DMS 273 treated with DMSO at 0.1 percent for 48 hours (cell line): ENCODE results near the gene STK35.

Experiments
- DNase-seq: peaks from one replicate; lab custom pipeline; 2025; lab: John Stamatoyannopoulos, UW

The STK35 gene

DNA sequence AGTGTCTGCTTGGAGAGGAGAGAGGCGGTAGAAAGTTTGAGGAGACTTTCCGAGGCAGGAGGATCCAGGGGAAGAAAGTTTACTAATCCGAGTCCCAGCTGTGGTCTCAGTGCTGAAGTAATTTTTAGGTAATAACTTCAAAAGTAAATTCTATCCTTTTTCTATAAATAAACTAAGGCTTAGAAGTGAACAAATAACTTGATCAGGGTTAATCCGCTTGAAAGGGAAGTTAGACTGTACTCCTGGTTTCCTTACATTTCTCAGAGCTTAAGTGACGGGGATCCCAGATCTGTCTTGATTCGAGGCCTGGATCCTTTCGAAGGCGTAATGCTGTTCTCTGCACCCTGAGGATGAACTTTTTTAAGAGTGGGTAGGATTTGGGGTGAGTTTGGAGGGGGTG, 2.6 kb downstream of the STK35 start:
- DNase-seq: no peak

DNA sequence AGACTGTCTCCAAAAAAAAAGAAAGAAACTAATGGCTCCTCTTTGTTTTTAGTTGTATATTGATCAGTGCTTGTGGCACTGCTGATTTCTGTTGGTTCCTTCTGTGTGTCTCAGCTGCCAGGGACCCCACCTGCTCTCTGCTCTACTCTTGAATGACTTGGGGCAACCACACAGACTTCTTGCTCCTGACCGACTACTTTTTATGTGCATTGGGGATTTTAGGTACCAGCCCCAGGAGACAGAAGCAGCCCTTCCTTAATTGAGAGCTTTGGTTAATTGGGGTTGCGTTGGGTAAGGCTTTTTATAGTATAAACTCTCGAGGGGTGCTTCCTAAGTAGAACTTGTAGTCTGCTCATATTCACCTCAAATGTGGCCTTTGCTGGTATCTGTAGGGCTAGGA, 6.9 kb downstream of the STK35 start:
- no peak for DNase-seq

DNA sequence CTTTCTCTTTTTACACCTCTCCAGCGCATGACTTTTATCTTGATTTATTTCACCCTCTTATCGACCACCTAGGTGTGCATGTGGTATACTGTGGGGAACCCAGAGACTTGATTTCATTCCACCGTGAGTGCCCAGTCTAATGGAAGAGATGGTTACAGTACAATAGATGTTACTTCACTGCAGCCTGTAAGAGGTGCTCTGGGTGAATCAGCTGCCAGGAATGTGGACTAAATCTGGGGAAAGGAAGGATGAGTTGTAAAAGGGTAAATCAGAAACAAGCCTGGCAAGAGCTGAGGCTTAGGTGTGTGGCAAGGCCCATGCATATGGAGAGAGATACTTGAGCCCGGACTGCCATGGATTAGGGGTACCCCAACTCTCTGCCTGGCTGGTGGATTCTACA, 7.4 kb downstream of the STK35 start:
- DNase-seq: no peak

DNA sequence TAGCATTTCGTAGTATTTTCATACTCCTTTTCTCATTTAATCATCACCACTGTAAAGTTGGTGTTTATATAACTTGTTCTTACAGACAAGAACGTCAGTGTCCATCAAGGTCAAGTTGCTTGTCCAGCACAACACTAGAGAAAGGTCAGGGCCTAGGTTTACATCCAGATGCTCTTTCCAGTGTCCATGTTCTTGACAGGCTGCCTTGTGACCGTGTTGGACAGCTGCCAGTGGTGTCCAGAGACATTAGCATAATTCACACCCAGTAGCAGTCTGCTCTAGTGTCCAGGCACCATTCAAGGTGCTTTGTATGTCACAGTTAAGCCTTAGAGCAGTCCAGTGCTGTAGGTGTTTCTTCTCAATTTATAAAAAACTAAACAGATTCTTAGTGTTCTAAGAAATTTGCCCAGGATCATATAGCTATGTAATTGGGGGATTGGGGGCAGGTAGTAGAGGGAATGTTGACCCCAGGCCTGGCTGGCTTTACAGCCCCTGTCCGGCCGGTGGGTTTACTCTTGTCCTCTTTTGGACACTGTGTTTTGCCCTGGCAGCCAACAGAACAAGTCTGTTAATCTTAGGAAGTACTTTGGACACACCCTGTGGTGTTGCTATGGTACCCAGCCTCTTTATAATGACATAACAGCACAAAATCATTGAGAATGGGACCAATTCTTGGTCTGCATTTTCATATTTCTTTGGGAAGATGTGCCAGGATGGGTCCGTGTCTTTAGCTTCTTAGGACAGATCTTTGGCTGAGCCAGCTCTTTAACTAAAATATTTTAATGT, 8.0 kb downstream of the STK35 start:
- DNase-seq: no peak

DNA sequence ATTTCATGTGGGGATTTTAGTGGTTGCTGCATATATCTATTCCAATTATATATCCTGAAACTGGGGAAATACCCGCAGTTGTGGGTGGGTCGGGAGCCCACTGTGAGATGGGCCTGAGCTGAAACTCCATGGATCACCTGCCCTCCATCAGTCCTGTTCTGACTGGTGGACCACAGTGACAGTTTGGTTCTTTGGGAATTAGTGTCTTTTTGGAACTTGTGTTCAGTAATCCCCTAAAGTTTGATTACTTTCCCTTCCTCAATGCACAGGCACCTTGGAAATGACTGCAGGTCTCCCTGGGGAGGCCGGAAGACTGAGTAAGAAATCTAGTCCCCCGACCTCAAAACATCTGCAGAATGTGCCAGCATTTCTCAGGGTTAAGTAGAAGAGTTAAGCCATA, 11.3 kb downstream of the STK35 start:
- no peak for DNase-seq

DNA sequence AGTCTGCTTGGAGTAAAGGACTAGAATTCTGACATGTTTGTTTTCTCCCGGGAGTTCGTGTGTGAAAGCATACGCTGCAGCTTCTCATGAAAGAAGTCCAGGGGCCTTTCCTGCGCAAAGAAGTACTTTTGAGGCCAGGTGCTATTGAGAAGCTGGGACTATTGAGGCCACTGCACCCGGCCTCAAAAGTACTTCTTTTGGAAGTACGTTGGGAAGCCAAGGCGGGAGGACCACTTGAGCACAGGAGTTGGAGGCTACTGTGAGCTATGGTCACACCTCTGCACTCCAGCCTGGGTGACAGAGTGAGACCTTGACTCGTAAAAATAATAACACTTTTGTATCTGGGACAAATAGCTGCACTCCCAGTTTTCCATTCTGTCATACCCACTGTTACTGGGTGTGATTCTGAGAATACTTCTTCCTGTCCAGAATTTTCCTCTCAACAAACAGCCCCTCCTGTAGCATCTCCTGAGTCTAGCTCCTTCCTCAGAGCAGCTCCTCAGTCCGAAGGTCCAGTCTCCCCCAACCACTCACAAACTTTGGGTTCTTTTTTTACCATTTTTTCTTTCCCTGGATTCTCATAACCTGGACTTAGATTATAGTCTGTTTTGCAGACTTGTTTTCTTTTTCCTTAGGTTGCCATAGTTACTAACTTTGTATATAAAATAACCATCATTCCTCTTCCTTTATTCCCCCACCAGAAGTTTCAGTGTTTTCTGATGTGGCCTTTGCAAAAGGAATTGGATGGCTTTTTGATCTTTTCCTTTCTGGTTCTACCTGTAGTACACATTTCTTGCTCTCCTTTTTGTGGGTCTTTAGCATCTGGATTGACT, 12.7 kb downstream of the STK35 start:
- no peak for DNase-seq

DNA sequence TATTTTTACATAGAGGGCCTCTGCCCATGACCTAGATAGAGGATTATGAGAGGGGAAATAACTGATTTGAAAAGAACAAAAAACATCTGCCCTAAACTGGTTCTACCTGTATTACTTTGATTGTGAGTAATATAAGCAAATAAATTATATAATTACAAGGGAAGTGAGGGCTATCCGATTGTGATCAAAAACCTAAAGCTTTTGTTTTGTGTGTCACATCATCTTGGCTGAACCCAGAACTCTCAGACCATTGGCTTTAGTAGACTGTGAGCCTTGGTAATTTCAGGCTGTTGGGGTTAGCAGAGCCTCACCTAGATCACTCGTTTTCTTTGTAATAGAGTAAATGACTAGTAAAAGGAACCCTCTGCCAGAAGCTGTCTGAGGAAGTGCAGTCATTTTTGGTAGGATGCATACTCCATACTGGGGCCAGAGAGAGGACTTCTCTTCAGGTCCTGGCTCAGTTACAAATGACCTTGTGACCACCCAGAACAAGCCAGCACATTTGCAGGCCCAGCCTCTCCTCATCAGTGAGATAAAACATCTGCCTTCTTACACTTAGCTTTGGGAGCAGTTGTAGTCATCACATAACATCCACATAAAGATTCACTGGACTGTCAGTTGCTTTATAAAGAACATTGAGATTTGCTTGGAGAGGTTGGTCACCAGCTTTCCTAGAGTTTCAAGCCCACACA, 13.5 kb downstream of the STK35 start:
- DNase-seq: no peak

DNA sequence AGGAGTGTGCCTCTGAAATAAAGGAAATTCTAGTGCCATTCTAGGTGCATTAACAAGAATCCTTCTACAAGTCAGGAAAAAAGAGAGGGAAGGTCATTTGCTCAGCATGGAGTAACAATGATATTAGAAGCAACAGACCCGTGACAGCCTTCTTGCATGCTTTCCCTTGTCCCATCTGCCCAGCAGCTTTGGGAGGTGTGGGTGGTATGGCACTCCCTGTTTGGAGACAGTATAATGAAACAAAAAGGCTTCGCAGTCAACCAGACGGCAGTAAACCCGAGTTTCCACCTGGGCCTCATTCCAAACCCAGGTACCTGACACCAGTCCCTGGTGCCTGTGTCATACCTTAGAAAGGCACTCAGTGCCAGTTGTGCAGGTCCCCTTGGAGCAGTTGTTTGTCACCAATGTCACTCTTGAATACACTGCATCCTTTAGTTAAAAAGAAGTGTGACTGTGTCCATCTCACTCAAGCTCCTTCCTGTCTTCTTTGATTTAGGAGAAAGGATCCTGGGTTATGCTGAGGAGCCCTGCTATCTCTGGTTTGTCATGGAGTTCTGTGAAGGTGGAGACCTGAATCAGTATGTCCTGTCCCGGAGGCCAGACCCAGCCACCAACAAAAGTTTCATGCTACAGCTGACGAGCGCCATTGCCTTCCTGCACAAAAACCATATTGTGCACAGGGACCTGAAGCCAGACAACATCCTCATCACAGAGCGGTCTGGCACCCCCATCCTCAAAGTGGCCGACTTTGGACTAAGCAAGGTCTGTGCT, 14.7 kb downstream of the STK35 start:
- no peak for DNase-seq

DNA sequence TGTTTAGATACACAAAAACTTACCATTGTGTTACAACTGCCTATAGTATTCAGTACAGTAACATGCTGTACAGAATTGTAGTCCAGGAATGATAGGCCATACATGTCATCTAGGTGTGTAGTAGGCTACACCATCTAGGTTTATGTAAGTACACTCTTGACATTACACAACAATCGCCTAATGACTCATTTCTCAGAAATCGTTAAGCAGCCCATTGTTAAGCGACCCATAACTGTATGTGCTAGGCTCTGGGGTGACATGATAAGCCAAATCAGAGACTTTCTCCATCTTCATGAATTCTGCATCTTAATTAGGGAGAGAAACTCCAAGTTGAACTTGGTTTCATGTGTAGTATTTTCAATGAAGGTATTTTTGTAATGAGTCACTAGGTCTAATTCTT, 17.2 kb downstream of the STK35 start:
- DNase-seq: no peak

DNA sequence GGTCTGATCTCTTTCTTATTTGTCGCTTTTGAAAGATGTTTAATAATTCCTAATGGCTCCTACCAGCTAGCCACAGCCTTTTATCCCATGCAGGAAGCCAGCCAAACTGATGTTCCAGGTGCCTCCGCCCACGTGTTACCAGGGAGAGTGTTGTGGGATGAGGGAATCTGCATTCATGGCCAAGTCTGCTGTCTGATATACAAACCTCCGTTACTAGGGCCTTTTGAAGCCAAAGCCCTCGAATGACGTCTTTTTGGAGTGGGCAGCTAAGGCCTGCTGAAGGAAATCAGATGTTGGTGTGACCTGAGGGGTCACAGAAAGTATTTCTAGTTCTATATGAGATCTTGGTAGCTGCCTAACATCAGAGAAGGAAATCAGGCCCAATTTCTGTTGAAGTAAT, 21.3 kb downstream of the STK35 start:
- no peak for DNase-seq

DNA sequence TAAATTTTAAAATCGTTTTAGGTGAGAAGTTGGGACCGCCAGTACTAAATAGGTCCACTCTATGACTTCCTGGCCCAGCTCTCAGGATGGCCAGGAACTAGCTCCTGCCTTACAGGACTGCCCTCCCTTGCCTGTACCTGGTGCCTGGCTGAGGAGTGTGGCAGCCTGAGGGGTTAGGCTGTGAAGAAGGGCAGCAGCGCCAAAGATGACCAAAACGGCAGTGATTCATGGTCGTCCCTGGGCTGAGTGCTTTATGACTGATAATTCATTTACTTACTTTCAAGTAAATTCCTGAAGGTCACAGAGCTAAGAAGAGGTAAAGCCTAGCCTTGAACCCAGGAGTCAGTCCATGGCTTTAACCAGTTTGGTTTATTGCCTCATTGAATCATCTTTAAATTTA, 22.1 kb downstream of the STK35 start:
- no peak for DNase-seq

DNA sequence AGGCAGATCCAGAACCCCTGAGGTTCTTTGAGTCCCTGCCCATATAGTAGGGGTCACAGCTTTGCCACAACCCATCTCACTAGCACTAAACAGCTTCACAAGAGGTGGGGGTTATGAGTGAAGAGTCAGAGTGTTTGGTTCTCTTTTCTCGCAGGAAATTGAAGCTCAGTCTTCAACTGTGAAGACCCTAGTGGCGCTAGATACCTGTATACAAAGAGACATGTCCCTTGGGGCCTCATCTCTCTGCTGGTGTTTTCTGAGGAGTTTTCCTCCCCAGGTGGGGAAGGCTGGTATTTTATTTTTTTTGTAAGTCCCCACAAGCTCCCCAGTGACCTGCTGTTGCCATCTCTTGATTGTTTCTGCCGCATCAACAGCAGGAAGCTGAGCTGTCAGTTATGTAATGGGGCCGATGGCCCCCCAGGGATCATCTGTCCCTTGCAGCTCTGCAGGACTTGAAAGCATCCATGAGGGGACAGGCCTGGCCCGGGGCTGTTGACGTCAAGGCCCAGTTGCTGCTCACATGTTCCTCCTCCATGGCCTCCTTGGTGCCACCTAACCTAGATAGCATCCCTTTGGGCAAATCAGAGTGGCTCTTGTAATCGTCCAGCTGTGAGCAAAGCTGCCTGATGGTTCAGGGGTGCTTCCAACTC, 23.1 kb downstream of the STK35 start:
- DNase-seq: no peak

DNA sequence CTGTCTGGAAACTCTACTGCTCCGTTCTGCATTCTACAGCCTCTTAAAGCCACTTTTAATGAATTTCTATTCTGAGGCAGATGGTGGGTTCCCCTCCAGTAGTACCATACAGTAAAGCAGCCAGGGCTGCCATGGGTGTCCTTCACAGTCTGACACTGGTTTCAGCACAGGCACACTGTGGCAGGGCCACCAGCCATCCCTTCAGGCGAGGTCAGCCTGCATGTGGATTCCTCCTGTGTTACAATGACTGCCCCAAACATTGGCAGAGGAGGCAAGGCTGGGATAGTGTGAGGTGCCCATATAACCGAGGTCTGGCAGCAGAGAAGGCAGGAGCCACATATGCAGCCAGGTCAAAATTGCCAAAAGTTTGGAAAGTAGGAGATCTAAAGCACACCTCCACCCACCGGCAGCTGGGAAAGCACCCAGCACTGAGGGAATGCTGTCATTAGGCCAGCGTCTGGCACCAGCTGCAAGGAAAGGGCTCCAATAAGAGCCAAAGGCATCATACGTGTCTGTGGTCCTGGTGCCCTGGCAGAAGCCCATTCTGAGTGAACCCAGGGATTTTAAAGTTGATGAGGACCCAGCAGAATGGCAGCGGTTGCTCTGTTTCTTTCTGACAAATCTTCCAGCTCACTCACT, 24.0 kb downstream of the STK35 start:
- no peak for DNase-seq

DNA sequence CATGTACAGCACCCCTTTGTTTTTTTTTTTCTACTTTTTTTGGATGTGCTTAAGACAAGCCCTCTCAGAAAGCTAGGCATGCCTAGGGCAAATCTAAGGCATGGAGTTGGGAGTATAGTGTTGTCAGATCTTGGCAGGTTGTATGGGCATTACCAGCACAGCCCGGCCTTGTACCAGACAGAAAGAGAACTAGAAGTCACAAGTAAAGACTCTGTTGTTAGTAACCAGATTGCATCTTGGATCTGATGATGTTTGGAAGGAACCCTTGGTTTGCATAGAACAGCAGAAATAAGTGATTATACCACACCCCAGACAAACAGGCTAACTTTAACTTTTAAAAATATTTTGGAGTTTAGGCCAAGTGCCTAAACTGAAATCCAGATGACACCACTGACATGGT, 25.6 kb downstream of the STK35 start:
- DNase-seq: no peak

DNA sequence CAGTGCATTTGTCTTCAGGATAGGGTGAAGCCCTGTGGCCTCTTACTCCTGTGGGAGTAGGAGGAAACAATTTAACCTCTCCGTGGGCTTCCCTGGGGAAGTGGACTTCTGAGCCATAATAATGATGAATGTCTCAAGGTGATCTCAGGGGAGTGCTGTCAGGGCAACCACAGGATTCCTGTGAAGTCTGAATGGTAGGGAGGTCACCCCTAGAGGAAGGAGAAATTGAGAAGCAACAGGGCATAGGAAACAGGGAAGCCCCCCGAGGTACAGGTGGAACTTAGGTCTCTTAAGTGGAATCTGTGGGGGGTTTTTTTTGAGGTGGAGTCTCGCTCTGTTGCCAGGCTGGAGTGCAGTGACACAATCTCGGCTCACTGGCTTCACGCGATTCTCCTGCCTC, 26.9 kb downstream of the STK35 start:
- no peak for DNase-seq

DNA sequence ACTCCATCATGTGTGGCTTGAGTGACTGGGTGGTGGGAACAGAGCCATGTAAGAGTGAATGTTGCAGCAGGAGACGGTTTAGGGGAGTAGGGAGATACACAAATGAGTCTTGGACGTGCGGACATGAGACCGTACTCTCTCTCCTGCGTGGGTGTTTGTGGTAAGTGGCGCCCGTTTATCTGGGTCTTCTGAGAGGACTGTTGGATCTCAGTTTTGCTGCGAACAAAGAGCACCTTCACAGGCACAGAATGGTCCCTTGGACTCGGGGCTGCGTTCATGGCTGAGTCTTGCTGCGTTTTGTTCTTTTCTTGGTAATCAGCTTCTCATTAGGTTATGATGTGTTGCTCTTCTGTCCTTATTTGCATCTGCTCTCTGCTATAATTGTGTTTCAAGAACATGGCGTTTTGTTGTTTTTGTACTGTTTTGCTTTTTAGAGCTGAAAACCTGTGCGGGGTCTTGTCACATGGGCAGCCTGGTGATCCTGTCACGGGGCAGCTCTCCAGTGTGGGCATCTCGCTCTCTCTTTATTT, 28.5 kb downstream of the STK35 start:
- DNase-seq: no peak

DNA sequence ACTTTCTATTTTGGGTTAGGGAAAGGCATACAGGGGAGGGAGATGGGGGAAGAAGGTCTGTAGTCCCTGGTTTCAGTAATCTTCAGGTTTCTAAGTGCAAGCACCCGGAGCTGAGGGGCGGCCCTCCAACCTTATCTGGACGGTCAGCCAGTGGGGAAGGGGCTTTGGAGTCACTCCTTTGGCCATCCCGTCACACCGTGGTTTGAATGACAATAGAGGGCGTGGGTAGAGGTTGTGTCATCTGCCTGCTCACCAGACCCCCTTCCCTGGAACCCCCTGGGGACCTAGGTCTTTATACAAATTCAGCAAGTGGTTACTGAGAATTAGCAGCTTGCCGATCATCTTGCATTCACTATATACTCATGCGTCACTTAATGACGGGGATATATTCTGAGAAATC, 29.1 kb downstream of the STK35 start:
- no peak for DNase-seq

DNA sequence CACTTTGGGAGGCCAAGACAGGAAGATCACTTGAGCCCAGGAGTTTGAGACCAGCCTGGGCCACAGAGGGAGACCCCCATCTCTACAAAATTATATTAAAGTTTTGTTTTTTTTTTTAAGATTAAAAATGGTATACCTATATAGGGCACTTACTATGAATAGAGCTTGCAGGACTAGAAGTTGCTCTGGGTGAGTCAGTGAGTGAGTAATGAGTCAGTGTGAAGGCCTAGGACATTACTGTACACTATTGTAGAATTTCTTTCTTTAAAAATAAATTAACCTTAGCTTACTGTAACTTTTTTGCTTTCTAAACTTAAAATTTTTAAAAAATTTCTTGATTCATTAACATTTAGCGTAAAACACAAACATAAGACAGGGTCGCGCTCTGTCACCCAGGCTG, 29.7 kb downstream of the STK35 start:
- no peak for DNase-seq

DNA sequence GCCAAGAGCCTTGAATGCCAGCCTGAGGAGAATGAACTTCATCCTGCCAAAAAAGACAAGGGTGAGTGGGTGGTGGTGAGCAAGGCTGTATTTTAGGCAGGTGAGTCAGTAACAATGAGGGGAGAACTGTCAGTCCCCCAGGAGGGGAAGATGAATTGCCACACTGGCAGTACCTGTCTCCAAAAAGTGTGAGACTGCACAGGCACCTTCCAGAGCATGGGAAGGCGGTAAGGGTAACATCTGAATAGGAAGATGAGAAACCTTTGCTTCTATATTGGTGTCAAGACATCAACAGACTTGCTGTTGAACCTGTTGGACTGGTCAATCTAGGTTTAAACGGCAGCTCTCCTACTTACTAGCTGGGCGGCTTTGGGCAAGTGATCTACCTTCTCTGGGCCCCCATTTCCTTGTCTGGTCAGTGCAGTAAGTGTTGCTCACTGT, 30.9 kb downstream of the STK35 start:
- no peak for DNase-seq

DNA sequence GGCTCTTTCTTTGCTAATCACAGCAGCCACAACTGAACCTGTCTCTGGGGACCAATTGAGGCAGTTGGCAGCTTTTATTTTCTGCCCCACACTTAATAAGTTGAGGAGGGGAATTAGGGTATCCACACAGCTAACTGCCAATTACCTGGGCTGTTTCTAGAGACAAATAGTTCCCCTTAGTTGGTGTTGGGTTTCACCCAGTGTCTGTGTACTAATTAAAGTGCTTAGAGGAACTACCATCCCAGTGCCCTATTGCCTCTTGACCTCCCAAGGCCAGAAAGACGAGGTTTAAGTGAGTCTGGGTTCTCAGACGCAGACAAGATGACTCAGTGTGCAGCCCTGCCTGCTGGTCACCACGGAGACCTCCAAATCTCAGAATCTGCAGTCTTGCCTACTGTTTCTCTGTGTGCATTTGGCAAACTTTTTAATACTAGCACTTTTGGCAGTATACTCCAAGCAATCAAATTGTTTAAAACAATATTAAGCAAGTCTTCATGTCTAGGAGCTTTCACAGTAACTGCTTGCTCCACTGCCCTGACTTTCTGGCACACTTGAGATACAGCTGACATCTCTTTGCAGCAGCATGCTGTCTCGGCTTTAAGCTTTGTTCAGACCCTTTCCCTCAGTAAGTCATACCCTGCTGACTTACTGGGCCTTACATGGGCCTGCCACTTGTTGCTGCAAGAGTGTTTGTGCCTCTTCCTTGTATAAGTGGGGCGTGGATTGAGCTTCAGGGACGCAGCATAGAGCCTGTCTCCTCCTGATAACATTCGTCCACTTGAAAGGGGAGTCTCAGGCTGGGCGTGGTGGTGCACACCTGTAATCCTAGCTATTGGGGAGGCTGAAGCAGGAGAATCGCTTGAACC, 31.9 kb downstream of the STK35 start:
- no peak for DNase-seq
